SK-N-SH (cell line): ENCODE results near the gene VIPR2.

Experiments
- CHD2 ChIP-seq: fragments of 150-350 bp; IDR thresholded peaks from 2 replicates; pipeline ENCODE4 v1.6.1; 2018; ENCODE audit warnings: low read length; ENCODE audit not compliant: partially characterized antibody
- EP300 ChIP-seq, 2 experiments: IDR thresholded peaks; 2 replicates each; pipeline versions ENCODE4 v1.4.0 to v1.6.1; 2012; ENCODE audit warnings: borderline replicate concordance in 1 of 2, low read depth in 1 of 2, low read length in 1 of 2
- EZH2phosphoT487 ChIP-seq: fragments of 200-600 bp; sonication (generic); IDR thresholded peaks from 2 replicates; pipeline ENCODE4 v1.6.1; 2017; ENCODE audit warnings: low read depth, mixed run types, mild to moderate bottlenecking, antibody characterized with exemption, moderate library complexity, borderline replicate concordance

DNA sequence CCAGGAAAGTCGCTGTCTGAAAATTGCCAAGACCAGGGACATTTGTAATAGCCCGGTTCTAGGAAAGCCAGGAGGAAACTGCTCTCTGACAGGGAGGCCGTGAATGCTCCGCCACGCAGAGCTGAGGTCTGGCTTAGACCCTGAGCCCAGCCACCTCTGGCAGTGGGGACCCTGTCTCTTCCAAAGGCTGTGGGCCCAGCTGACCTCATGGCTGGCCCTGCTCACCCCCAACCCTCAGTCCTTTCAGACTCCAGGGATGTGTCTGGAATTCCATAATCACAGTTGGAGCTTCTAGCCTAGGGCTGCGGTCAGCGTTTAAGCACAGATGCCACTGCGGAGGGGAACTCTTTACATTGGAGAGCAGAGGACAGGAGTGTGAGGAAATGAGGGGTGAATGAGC, 6.6 kb upstream of the VIPR2 start:
- TF ChIP-seq CHD2: no peak
- no peak for TF ChIP-seq EP300 (IDR thresholded peaks at IDR 0.05; ENCODE audit: borderline replicate concordance in 1 of 2, low read depth in 1 of 2, low read length in 1 of 2)
- no peak for TF ChIP-seq EZH2phosphoT487
